GM12874 (cell line): ENCODE data around the gene UEVLD.

Source experiments
- CTCF ChIP-seq: IDR thresholded peaks from 2 replicates; pipeline ENCODE4 v1.5.1; 2011; ENCODE audit warnings: low read depth, mild to moderate bottlenecking, control low read depth, low read length, moderate library complexity; ENCODE audit not compliant: insufficient read depth

UEVLD gene

DNA sequence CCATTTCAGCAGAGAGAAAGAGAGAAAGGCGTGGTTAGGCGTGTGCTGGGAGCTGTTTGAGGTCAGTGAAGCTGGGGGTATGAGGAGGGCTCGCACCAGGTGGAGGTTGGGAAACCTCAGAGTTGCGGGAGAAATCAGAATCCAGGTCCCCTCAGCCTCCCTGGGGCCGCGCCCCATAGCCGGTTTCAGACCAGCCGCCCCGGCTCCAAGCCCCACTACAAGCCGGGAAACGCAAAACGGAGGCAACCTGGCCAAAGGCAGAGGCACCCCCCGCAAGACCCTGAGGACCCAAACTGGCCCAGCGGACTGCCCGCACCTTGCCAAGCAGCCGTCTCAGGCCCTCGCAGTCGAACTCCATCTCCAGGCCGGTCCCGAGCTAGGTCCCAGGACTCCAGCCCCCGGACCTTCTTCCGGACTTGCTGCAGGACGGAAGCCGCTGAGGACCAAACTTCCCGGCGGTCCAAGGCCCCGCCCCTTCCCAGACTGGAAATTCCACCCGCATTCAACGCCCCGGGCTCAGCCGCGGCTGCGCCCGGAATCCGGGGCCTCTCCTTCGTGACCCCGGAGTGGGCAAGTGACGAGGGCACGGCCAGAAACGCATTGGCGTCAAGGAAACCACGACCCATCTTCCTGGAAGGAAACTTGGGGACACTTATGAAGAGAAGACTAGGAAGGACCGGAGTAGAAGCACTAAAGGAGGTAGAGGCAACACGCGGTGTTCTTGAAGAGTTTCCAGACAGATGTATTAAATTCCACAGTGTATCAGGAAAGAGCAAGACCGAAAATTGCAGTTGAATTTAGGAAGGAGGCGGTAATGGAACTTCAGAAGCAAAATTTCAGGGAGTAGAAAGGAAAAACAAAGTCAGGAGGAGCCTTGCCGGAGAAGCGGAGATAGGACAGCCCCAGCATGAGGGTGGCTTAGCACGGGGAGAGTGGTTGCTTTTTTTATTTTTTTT lies at the start of gene UEVLD:
UEVLD (minus strand) TSS at position 438 of the 956 bp plus-strand sequence; CDS start at position 358, 80 bp downstream.
- TF ChIP-seq CTCF, result no peak

DNA sequence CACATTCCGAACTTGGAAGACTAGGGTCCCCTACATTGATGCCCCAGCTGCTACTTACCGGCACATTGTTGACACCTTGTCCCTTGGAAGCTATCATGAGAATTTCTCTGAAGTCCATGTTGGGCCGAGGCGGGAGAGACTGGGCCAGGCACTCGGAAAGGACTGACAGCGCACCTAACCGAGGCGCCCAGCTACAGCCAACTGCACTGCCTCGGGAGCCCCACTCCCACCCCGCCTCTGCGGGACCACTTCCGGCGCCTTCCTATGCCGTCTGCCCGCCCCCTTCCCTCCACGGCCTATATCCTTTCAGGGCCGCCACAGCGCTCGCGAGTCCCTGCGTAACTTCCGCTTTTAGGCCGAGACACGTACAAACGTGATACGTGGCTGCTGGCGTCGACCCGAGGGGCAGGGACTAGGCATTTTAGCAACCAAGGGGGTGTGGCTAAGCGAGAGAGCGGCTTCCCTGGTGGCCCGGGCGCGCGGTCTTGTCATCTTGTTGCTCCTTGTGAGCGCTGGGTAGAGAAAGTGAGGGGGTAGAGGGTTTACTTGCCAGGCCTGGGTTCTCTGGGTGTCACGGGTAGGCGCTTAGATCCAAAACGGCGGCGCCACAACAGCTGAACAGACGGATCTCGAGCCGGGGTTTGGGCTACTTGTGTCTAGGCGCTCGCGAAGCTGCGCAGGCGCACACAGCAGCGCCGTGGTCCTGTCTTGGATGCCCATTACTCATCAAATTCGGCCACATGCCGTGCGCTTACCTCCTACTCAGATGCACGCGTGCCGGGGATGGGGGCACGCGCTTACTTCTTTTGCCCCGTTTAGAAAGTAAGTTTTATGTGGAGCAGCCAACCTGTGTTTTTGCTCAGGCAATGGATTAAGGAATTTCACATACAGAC lies 45.9 kb upstream of the UEVLD start, which contains the start of gene SPTY2D1:
SPTY2D1 (minus strand) TSS at position 203 of the 893 bp plus-strand sequence; CDS start at position 118, 85 bp downstream.
- no peak for TF ChIP-seq CTCF

DNA sequence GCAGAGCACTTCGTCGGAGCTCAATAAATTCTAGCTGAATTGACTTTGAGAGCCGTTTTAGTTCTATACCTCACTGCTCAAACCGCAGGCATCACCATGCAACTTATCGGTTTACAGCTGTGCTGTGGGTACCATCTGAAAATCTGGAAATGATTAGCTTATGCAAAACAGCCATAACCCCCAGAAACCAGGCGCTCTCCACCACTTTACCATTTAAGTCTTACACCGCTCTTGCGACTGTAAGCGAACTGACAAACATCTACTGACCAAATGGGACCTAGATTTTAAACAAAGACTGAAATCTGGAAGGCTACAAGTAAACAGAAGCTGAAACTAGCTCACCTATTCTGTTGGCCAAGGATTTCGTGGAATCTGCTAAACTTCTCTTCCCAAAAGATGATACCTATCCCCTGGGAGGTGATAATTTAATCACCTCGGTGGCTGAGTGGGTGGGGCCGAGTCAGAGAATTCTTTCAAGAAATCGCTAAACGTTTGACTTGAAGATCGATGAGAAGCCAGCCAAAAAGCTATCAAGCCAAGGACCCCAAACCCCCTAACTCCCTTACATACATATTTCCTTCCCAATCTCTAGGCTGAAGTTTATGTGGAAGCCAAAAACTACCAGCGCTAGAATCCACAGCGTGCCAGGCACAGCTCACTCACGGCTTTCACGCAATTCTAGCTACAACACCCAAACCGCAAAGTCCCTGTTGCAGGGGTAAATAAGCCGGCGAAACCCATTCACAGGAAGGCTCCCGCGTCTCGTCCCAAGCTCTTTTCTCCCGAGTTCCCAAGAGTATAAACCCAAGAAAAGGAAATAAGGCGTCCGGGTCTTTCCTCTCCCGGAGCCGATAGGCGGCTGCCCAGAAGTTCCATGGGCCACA lies 45.0 kb upstream of the UEVLD start:
- no peak for TF ChIP-seq CTCF

DNA sequence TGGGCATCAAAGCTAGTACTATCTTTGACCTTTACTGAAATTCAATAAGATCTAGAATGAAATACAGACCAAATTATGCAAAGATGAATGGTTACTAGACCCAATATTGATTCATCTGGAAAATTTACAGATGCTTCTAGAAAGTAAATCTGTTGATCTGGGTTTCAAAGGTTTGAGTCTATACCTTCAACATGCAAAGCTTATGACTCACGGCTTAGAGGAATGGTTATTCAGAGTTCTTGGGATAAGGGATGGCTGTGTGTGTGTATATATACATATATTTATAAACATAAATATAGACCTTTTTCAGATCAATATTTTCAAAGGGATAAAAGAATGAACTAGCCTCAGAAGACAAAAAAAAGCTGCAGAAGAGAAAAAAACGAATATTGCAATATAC lies 44.3 kb upstream of the UEVLD start:
- TF ChIP-seq CTCF, result no peak

GRCh38 chr11:18624161-18624560 lies 35.6 kb upstream of the UEVLD start:
- TF ChIP-seq CTCF, result no peak

GRCh38 chr11:18623707-18624106 lies 35.2 kb upstream of the UEVLD start:
- TF ChIP-seq CTCF, result no peak
